Activated CD4-positive, alpha-beta memory T cell treated with anti-CD3 and anti-CD28 coated beads for 36 hours (primary cell): Measurements from ENCODE around the gene GATD1. TPM values are rescaled to one million over a fixed set of nuclear protein-coding genes. Genes with fewer than 3 reads are reported as not detected.

ENCODE experiments used
- CTCF ChIA-PET: fragments of 350-600 bp; sonication (Branson Sonifier 250); formaldehyde crosslinking; loops from one replicate; lab custom pipeline; 2021; ENCODE audit warnings: antibody characterized with exemption, inconsistent platforms; lab: Charles Lee
- POLR2A ChIA-PET: fragments of 350-600 bp; sonication (Branson Sonifier 250); formaldehyde crosslinking; loops from one replicate; lab custom pipeline; 2021; ENCODE audit warnings: antibody characterized with exemption; lab: Charles Lee
- DNase-seq: peaks from one replicate; pipeline ENCODE4 v3.0.0-alpha.2; 2020
- H3K27ac Mint-ChIP-seq: one replicate; pipeline ENCODE4 v1.8.0; 2021; ENCODE audit warnings: mixed read lengths
- H3K27me3 Mint-ChIP-seq: one replicate; pipeline ENCODE4 v1.8.0; 2021; ENCODE audit warnings: mixed read lengths
- H3K36me3 Mint-ChIP-seq: one replicate; pipeline ENCODE4 v1.8.0; 2021; ENCODE audit warnings: mixed read lengths
- H3K4me1 Mint-ChIP-seq: one replicate; pipeline ENCODE4 v1.8.0; 2021; ENCODE audit warnings: low read depth, mixed read lengths
- H3K4me3 Mint-ChIP-seq: one replicate; pipeline ENCODE4 v1.8.0; 2021; ENCODE audit warnings: mild to moderate bottlenecking, mixed read lengths
- H3K9me3 Mint-ChIP-seq: one replicate; pipeline ENCODE4 v1.8.0; 2021; ENCODE audit warnings: mixed read lengths
- intact Hi-C: fragments of 100-400 bp; cut with micrococcal nuclease; formaldehyde crosslinking; loops from one replicate; pipeline ENCODE4 v1.15.1; 2023
- total RNA-seq, 2 experiments: library from RNA; stranded (reverse); gene quantifications; one replicate each; pipeline ENCODE4 v1.2.3, GENCODE V29; 2021

GATD1 gene
- total RNA-seq, 2 experiments from 2014 or later, result 36.6 to 39.1 TPM

DNA sequence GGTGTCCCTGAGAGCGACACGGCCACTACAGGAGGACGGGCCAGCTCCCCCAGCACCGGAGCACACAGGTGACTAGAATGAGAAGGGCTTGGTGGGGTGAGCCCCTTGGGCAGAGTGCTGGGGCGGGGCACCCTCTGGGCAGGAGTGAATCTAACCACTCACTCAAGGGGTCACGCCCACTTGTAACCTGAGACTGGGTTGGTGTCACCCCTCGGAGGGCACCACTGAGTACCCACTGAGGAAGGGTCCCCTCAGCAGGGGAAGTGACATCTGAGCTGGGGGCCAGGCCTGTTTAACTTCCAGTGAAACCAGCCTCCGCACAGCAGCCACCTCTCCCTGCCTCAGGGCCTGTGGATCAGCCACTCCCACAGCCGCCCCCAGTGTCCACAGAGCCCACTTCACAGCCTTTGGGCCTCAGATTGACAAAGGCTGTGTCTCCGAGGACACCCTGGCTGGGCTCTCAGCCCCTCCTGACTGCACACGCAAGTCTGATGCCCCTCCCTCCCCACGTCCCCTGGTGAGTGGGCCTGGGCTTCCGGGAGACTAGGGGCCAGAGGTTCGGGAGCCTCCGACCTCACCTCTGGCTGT is 5.6 kb downstream of the GATD1 start:
- ChIA-PET CTCF (no interaction called here), POLR2A (no interaction called here)

DNA sequence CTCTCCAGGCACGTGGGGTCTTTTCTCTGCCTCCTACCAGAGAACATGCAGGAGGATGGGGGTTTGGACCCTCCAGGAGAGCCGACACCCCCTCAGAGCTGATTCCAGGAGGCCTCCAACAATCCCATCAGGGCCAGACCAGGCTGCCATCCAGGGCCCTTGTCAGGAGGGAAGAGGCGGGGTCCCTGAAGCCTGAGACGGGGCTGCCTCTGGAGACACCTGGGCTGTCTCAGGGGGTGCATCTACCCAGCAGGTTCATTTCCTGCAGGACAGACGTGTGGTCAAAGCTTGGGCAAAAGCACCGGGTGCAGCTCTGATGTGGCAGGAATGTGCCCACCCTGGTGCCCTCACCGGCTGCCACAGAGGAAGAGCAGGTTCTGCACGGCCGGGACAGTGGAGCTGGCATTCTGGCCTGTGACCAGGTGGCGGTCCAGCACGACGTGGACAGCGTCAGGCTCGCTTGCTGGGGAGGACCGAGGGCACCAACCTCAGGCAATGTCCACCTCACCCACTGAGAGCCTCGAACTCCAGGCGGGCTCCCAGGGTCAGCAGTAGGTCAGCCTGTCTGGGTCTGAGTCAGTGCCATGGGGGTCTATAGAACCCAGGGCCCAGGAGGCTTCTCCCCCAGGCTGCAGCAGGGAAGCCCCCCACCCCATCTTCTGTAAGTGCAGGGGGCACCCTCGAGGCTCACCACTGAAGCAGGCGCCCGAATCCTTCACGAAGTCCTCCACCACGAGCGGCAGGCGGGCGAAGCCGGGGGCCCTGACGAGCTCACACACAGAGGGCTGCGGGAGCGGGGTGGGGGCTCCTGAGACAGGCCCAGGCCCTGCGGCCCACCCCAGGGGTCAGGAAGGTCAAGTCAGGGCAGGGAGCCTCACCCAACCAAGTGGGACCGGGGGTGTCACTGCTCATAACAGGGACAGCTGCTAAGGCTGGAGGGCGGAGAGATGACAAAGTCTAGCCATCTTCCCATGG is 6.4 kb downstream of the GATD1 start:
- ChIA-PET CTCF (no interaction called here), POLR2A (no interaction called here)

More for the DNA sequence above, 5.6 kb downstream of the GATD1 start:
- Mint-ChIP-seq H3K9me3 (no peaks in the 10 kb centered on the region), H3K4me1 (peaks cover 16% of the 10 kb centered on the region), H3K36me3 (peaks cover 13% of the 10 kb centered on the region), H3K27ac (no peak overlapping the region), H3K4me3 (no peak overlapping the region), H3K27me3 (no peaks in the 10 kb centered on the region)
- intact Hi-C loops, result no loop called here
- no peak for DNase-seq

DNA sequence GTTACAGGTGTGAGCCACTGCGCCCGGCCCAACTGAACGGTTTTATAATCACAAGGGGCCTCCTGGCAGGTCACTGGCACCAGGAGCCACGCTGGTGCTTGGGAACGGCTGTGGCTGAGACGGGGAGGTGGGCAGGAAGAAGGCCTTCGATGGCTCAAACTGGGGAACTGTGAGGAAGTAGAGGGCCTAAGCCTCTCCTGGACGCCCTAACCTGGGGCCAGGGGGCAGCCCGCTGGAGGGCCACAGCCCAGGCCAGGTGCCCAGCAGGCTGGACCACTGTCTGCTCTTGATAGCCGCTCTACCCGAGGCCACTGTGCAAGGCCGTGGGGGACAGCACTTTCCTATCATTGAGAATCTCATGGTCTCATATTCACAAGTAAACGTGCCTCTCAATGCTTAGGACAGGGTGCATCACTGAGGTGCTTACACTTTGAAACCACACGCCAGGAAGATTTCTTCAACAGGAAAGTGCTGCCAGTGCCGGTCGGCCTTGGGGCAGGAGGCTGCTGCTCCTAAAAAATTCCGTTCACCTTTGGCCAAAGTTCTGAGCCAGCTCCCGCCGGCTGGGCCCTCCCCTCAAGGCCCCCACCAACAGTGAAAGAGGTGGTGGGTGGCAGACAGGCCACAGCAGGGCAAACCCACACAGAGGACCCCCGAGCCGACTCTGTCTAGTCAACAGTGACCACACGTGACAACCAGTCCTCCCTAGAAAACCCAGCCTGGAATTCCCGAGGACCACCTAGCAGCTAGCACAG is 7.2 kb downstream of the GATD1 start:
- peaks cover 16% of the 10 kb centered on the region for H3K4me1 Mint-ChIP-seq
- intact Hi-C loops, result no loop called here
- no peaks in the 10 kb centered on the region for H3K27me3 Mint-ChIP-seq
- H3K9me3 Mint-ChIP-seq, result no peaks in the 10 kb centered on the region
- H3K27ac Mint-ChIP-seq, result no peak overlapping the region
- POLR2A ChIA-PET, result no interaction called here
- H3K36me3 Mint-ChIP-seq, result peaks cover 17% of the 10 kb centered on the region
- no peak overlapping the region for H3K4me3 Mint-ChIP-seq
- no peak for DNase-seq
- CTCF ChIA-PET, result no interaction called here

More for the DNA sequence above, 6.4 kb downstream of the GATD1 start:
- H3K9me3 Mint-ChIP-seq, result no peaks in the 10 kb centered on the region
- no peak for DNase-seq
- intact Hi-C loops, result no loop called here
- peaks cover 13% of the 10 kb centered on the region for H3K36me3 Mint-ChIP-seq
- H3K4me3 Mint-ChIP-seq, result no peak overlapping the region
- no peaks in the 10 kb centered on the region for H3K27me3 Mint-ChIP-seq
- no peak overlapping the region for H3K27ac Mint-ChIP-seq
- peaks cover 20% of the 10 kb centered on the region for H3K4me1 Mint-ChIP-seq

DNA sequence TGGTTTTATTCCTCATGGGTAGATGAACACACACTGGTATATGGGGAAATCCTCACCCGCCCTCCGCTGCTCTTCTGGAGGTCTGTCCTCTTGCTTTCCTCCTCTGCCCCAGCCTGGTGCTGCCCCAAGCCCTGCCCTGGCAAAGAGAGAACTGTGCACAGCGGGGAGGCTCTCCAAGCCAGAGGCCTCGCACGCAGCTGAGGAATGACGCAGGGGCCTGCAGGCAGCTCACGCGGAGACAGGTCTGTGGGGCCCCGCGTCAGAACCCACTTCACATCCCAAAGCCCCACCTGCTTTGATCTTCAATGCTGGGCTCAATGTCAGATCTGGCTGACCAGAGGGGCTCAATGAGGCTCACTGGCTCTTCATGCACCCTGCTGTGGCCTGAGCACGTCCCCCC is 10.0 kb downstream of the GATD1 start:
- H3K27me3 Mint-ChIP-seq, result no peaks in the 10 kb centered on the region
- intact Hi-C loops, result no loop called here
- DNase-seq, result no peak
- no peaks in the 10 kb centered on the region for H3K9me3 Mint-ChIP-seq
- H3K36me3 Mint-ChIP-seq, result peaks cover 20% of the 10 kb centered on the region
- H3K4me1 Mint-ChIP-seq, result peaks cover 14% of the 10 kb centered on the region
- ChIA-PET CTCF (no interaction called here), POLR2A (no interaction called here)
- no peak overlapping the region for H3K4me3 Mint-ChIP-seq
- peak overlapping the region; percentile 8 for H3K27ac Mint-ChIP-seq

DNA sequence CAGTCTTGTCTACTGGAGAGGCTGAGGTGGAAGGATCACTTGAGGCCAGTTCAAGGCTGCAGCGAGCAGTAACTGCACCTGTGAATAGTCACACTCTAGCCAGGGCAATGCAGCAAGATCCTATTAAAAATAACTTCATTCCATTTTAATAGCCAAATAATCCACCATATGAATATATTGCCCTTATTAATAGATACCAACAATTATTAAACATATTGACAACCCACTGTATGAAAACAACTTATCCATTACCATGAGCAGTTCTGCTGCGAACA is 10.4 kb downstream of the GATD1 start:
- Mint-ChIP-seq H3K4me3 (no peak overlapping the region), H3K9me3 (no peaks in the 10 kb centered on the region), H3K27me3 (no peaks in the 10 kb centered on the region), H3K27ac (peak overlapping the region; percentile 56), H3K36me3 (peaks cover 21% of the 10 kb centered on the region), H3K4me1 (peaks cover 14% of the 10 kb centered on the region)
- ChIA-PET POLR2A (interaction anchor here (1.0 kb wide), 1 partner anchor 43 kb away, joined by 3 read pairs; no protein-coding TSS in a partner anchor), CTCF (no interaction called here)
- no peak for DNase-seq
- intact Hi-C loops, result no loop called here

DNA sequence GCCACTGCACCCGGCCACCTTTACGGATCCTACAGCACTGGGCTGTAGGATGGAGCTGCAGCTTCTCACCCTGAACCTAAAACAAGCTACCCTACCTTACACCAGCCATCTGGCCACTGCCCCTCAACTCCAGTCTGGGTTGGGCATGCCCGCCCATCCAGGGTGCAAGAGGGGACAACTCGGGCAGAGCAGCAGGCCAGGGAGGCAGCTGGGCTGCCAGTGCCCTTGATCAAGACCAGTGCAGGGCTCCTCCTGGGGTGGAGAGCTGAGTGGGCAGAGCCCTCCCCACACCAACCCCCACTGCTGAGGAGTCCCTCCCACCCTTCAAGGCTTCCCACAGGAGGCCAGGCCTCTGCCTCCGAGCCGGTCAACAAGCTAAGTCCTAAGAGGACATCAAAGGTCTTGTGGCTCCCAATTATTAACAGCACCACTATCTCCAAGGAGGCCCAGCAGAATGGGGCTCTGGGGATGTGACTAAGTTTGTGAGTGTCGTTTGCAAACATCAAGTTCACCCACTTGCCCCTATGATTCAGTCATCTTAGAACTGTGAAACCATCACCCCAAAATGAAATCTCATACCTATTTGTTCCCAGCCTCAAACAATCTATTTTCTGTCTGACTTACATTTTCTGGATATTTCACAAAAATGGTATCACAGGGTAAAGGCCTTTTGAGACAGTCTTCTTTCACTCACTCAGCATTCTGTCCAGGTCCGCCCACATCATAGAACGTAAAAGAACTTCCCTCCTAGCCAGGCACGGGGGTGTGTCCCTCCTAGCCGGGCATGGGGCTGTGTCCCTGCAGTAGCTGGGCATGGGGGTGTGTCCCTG is 11.0 kb downstream of the GATD1 start:
- Mint-ChIP-seq H3K36me3 (peaks cover 26% of the 10 kb centered on the region), H3K27me3 (no peaks in the 10 kb centered on the region), H3K9me3 (no peaks in the 10 kb centered on the region), H3K27ac (peak overlapping the region; percentile 56), H3K4me1 (peaks cover 14% of the 10 kb centered on the region), H3K4me3 (no peak overlapping the region)
- POLR2A ChIA-PET, result interaction anchor here (1.0 kb wide), 1 partner anchor 43 kb away, joined by 3 read pairs; no protein-coding TSS in a partner anchor
- intact Hi-C loops, result no loop called here
- DNase-seq, result peak; percentile 27
- CTCF ChIA-PET, result interaction anchor here (0.7 to 0.8 kb wide), 2 partner anchors 10 to 40 kb away, joined by 3 to 4 read pairs; no protein-coding TSS in a partner anchor

DNA sequence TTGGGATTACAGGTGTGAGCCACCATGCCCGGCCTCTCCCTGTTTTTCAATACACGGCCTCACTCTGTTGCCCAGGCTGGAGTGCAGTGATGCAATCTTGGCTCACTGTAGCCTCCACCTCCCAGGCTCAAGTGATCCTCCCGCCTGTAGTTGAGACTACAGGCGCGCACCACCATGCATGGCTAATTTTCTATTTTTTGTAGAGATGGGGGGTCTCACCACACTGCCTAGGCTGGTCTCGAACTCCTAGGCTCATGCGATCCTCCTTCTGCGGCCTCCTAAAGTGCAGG is 11.5 kb downstream of the GATD1 start:
- Mint-ChIP-seq H3K27ac (peak overlapping the region; percentile 56), H3K9me3 (no peaks in the 10 kb centered on the region), H3K27me3 (no peaks in the 10 kb centered on the region), H3K4me1 (peaks cover 14% of the 10 kb centered on the region), H3K4me3 (no peak overlapping the region), H3K36me3 (peaks cover 22% of the 10 kb centered on the region)
- CTCF ChIA-PET, result interaction anchor here (0.7 to 0.8 kb wide), 2 partner anchors 10 to 40 kb away, joined by 3 to 4 read pairs; no protein-coding TSS in a partner anchor
- DNase-seq, result no peak
- POLR2A ChIA-PET, result interaction anchor here (1.0 kb wide), 1 partner anchor 42 kb away, joined by 3 read pairs; no protein-coding TSS in a partner anchor
- intact Hi-C loops, result no loop called here

DNA sequence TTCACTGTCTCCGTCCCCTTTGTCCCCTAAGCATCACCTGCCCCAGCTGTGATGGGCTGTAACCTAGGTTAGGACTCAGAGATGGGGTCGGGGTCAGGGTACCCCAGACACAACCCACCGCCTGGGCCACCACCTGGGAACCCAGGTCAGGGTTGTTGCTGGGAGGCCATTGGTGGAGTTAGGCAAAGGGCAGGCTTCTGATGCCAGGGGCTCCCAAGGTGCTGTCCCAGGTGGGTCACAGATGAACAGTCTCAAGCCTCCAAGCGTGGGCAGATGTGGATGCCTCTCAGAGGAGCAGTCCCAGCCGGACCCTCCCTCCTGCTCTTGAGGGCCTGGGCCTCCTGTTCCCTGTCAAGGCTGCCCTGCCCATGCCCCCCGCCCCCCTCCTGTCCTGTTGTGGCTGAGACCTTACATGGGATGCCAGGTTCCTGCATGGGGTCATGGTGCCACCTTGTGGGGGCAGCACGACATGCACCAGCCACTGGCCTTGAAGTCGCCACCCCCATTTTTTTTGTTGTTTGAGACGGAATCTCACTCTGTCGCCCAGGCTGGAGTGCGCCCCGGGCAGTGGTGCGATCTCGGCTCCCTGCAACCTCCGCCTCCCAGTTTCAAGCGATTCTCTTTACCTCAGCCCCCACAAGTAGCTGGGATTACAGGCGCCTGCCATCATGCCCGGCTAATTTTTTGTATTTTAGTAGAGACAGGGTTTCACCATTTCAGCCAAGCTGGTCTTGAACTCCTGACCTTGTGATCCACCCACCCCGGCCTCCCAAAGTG is 12.1 kb downstream of the GATD1 start:
- Mint-ChIP-seq H3K27me3 (no peaks in the 10 kb centered on the region), H3K4me1 (peaks cover 15% of the 10 kb centered on the region), H3K4me3 (no peak overlapping the region), H3K27ac (peak overlapping the region; percentile 28), H3K36me3 (peaks cover 20% of the 10 kb centered on the region), H3K9me3 (no peaks in the 10 kb centered on the region)
- peak; percentile 74 for DNase-seq
- CTCF ChIA-PET, result interaction anchor here (0.7 to 0.8 kb wide), 2 partner anchors 11 to 39 kb away, joined by 3 to 4 read pairs; no protein-coding TSS in a partner anchor
- POLR2A ChIA-PET, result interaction anchor here (1.5 kb wide), 1 partner anchor 10 kb away, joined by 5 read pairs; no protein-coding TSS in a partner anchor
- intact Hi-C loops, result no loop called here

DNA sequence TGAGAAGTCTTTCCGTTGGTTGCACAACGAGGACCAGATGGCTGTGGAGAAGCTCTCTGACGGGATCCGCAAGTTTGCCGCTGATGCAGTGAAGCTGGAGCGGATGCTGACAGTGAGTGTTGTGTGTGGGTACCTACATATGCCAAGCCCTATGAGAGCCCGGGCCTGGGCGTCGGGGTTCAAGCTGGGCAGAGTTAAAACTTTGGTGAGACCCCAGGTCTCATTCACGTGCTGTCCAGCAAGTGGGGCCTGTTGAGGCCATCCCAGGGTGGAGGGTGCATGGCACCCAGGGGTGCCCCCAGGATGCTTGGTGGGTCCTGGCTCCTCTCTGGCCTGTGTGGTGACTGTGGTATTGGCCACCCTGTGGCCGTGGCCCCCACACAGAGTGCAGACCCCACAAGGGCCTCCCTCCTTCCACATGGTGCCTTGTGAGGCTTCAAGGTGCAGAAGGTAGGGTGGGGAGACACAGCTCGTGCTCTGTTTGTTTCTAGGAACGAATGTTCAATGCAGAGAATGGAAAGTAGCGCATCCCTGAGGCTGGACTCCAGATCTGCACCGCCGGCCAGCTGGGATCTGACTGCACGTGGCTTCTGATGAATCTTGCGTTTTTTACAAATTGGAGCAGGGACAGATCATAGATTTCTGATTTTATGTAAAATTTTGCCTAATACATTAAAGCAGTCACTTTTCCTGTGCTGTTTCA is 12.8 kb downstream of the GATD1 start:
- Mint-ChIP-seq H3K4me3 (no peak overlapping the region), H3K36me3 (peaks cover 24% of the 10 kb centered on the region), H3K27ac (no peak overlapping the region), H3K4me1 (peaks cover 16% of the 10 kb centered on the region), H3K9me3 (no peaks in the 10 kb centered on the region), H3K27me3 (no peaks in the 10 kb centered on the region)
- no peak for DNase-seq
- CTCF ChIA-PET, result interaction anchor here (0.6 to 1.8 kb wide), 3 partner anchors 38 to 53 kb away, joined by 3 to 4 read pairs (median 3); no protein-coding TSS in a partner anchor
- POLR2A ChIA-PET, result interaction anchor here (1.5 kb wide), 1 partner anchor 11 kb away, joined by 5 read pairs; no protein-coding TSS in a partner anchor
- intact Hi-C loops, result no loop called here

DNA sequence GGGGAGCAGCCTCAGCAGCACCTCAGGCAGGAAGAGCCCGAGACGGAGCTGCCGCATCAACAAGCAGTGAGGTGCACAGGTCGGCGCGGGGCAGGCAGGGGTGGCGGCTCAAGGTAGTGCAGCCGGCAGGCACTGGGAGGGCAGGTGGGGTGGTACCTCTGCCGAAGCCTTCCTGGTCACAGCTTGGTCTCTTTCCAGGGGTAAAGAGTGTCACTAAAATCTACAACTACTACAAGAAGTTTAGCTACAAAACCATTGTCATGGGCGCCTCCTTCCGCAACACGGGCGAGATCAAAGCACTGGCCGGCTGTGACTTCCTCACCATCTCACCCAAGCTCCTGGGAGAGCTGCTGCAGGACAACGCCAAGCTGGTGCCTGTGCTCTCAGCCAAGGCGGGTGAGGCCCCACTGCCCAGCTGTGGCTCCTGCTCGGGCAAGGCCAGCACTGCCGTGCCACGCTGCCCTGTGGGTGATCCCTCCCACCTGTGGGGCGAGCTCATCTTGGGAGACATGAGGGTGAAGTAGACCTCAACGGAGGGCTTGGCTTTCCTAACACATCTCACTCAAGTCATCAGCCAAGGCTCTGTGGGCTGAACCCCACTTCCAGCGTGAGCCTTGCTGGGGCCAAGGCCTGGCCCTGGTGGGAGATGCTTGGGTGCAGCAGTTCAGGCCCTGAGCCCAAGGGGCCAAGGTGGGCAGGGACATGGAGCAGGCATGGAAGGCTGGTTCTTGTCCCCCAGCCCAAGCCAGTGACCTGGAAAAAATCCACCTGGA is 13.6 kb downstream of the GATD1 start:
- no peak for DNase-seq
- Mint-ChIP-seq H3K4me1 (peaks cover 16% of the 10 kb centered on the region), H3K27ac (peak overlapping the region; percentile 13), H3K9me3 (no peaks in the 10 kb centered on the region), H3K27me3 (no peaks in the 10 kb centered on the region), H3K36me3 (peaks cover 24% of the 10 kb centered on the region), H3K4me3 (no peak overlapping the region)
- CTCF ChIA-PET, result interaction anchor here (0.6 to 1.8 kb wide), 4 partner anchors 37 to 79 kb away, joined by 3 to 4 read pairs (median 3); no protein-coding TSS in a partner anchor
- POLR2A ChIA-PET, result interaction anchor here (0.8 to 1.5 kb wide), 3 partner anchors 11 to 55 kb away, joined by 3 to 5 read pairs (median 3); partner anchors contain the start of gene PNPLA2
- intact Hi-C loops, result no loop called here
